Activated CD8-positive, alpha-beta memory T cell treated with anti-CD3 and anti-CD28 coated beads, Interleukin-2, amount 50 U/mL, for 24 hours (primary cell): ENCODE data around the gene TSPAN16.

Experiments used
- DNase-seq: peaks from one replicate; pipeline ENCODE4 v3.0.0-alpha.2; 2020; ENCODE audit errors: extremely low read depth

TSPAN16 gene

DNA sequence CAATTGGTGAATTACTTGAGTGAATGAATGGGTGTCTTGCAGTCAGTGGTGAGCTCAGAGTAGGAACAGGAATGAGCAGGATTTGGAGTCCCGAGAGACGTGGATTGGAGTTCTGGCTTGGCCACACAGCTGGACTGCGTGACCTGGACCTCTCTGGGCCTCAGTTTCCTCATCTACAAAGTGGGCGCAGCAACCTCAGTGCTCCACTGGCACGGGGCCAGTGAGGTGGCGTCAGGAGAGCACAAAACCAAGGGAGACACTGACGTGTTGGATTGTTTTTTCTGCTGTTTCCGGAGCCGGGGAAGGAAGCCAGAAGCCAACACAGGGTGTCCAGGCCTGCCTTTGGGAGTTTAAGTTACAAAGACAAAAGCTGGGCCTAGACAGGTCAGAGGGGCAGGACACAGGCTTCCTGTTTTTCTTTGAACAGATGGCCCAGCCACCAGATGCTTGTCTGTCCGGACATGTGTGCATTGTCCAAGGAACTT, 27.1 kb upstream of the TSPAN16 start:
- DNase-seq: no peak

GRCh38 chr19:11269408-11269807, 26.6 kb upstream of the TSPAN16 start:
- DNase-seq: no peak

DNA sequence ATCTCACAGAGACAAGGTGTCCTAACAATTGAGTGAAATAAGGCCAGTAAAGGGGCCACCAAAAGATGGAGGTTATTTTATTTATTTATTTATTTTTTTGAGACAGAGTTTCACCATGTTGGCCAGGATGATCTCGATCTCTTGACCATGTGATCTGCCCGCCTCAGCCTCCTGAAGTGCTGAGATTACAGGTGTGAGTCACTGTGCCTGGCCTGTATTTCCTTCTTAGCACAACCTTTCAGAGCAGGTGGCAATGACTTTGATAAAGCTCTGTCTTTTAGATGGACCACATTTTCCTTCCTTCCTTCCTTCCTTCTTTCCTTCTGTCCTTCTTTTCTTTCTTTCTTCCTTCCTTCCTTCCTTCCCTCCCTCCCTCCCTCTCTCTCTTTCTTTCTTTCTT, 22.7 kb upstream of the TSPAN16 start:
- DNase-seq: no peak

DNA sequence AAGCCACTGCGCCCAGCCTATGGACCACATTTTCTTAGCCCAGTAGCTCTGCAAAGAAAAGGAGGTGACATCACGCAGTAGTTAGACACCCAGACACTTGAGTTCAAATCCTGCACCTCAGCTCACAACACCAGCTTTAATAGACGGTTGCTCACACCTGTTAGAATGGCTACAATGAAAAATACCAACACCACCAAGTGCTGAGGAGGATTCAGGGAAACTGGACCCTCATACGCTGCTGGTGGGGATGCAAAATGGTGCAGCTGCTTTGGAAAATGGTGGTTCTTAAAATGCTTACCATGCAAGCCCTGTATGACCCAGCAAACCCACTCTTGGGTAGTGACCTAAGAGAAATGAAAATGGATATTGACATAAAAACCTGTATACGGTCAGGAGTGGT, 22.0 kb upstream of the TSPAN16 start:
- no peak for DNase-seq

- DNase-seq: no peak
These were observed 21.4 kb upstream of the TSPAN16 start for GRCh38 chr19:11274533-11275086.

DNA sequence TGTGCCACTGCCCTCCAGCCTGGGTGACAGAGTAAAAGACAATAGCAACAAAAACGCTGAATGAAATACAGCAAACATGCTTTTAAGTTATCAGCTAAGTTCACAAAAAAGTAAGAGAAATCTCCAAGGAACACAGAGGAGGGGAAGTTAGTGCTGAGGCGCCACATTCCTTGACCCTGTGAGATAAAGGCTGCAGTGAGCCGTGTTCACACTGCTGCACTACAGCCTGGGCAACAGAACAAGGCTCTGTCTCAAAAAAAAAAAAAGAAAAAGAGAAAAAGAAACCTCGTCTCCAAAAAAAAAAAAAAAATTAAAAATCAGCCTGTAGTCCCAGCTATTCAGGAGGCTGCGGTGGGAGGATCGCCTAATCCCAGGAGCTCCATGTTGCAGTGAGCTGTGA, 17.3 kb upstream of the TSPAN16 start:
- no peak for DNase-seq

DNA sequence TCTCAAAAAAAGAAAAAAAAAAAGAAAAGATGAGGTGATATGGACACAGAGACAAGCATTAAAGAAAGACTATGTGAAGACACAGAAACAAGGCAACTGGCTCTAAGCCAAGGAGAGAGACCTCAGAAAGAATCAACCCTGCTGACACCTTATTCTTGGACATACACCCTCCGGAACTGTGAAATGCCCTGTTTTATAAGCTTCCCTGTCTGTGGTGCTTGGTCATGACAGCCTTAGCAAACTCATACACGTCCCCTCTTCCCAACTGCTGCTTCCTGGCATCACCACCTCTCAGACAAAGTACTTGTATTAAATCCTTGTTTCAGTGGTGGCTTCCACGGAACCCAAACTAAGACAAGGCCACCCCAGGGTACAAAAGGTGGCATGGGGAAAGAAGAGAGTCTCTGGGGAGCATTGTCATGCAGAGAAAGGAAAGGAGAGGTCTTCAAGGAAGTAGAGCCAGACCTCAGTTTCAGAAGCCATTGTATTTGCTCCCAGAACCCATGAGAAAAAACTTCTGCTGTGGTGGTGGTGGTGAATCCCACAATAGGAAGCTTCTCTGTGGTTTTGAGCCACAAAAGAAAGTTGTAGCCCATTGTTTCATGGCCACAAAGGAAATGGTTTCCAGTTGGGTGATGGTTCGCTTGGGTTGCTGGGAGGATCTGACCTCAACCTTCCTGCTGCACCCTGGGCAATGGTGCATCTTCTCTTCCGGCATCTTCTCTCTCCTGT, 16.3 kb upstream of the TSPAN16 start:
- DNase-seq: no peak

DNA sequence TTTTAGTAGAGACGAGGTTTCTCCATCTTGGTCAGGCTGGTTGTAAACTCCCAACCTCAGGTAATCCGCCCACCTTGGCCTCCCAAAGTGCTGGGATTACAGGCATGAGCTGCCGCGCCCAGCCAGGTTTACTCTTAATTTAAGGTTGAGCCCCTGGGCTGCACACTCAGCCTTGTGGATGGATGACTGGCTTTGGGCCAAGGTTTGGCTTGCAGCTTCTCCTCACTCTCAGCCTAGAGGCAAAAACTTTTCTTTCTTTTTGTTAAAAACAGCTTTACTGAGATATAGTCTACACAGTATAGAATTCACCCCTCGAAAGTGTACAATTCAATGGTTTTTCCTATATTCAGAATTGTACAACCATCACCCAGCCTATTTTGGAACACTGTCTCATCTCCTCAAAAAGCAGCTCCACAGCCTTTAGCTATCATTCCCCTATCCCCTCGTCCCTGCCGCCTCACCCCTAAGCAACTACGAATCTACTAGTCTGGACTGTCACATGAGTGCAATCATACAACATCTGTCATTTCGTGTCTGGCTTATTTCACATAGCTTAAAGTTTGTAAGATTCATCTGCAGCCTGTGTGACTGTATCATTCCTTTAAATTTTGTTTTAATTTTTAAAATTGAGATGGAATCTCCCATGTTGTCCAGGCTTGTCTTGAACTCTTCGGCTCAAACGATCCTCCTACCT, 14.5 kb upstream of the TSPAN16 start:
- no peak for DNase-seq

GRCh38 chr19:11284515-11284914, 11.4 kb upstream of the TSPAN16 start:
- DNase-seq: no peak

DNA sequence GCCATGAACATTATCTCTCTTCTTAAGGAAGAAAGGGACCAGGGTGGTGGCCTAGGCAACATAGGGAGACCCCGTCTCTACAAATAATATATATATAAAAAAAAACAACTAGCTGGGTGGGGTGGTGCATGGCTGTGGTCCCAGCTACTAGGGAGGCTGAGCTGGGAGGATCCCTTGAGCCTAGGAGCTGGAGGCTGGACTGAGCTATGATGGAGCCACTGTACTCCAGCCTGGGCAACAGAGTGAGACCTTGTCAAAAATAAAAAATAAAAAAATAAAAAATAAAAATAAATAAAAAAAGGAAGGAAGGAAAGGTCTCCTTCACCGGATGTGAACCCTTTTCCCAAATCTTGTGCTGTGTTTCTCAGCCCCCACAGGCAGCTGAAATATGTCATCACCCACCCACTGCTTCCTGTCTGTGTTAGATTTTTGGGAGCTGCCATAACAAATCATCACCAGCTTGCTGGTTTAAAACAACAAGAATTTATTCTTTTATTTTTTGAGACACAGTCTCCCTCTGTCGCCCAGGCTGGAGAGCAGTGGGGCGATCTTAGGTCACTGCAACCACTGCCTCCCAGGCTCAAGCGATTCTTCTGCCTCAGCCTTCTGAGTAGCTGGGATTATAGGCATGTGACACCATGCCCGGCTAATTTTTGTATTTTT, 9.5 kb upstream of the TSPAN16 start:
- DNase-seq: no peak

GRCh38 chr19:11288349-11288748, 7.6 kb upstream of the TSPAN16 start:
- DNase-seq: no peak

DNA sequence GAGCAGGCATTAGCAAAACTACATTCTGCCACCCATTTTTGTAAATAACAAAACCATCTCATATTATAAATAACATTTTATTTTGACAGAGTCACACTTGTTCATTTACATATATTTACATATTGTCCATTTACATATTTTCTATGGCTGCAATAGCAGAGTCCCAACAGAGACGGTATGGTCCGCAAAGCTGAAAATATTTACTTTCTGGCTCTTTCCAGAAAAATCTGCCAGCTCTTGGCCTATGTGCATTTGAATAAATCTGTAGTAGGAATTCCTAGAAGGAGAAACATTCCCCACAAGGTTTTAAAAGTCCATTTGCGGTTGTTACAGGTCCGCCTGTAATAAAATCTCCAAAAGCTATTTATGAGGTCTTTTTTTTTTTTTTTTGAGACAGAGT, 5.7 kb upstream of the TSPAN16 start:
- no peak for DNase-seq

DNA sequence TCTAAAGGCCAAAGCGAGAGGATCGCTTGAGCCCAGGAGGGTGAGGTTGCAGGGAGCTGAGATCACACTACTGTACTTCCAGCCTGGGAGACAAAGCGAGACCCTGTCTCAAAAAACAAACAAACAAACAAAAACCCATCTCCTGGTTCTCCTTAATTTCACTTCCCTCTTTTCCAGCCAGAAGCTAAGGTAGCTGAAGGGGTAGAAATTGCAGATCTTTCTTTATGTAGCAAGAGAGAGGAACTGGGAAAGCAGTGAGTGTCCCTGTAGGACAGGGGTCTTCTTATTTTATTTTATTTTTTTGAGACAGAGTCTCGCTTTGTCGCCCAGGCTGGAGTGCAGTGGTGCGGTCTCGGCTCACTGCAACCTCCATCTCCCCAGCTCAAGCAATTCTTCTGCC, 4.5 kb upstream of the TSPAN16 start:
- DNase-seq: no peak

- DNase-seq: no peak
These were observed 4.0 kb upstream of the TSPAN16 start for GRCh38 chr19:11291991-11292390.

- peak; percentile 57 for DNase-seq
These were observed 2.2 kb upstream of the TSPAN16 start for GRCh38 chr19:11293433-11294389.

DNA sequence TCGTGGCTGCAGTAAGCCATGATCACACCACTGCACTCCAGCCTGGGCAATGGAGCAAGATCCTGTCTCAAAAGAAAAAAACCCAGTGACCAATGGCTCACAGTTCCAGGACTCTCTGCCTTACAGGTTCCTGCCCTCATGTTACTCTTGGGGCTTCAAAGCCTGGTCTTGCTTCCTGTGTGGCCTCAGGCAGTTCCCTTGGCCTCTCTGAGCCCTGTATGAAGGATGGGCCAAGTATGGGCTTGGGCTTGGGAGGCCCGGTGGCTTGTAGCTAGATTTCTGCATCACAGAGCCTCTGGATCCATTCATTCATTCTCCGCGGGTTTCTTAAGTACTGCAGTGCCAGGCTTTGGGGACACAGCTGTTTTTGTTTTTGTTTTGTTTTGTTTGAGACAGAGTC, 780 bp upstream of the TSPAN16 start:
- DNase-seq: no peak

- DNase-seq: no peak
These were observed 304 bp downstream of the TSPAN16 start for GRCh38 chr19:11296264-11296663.

DNA sequence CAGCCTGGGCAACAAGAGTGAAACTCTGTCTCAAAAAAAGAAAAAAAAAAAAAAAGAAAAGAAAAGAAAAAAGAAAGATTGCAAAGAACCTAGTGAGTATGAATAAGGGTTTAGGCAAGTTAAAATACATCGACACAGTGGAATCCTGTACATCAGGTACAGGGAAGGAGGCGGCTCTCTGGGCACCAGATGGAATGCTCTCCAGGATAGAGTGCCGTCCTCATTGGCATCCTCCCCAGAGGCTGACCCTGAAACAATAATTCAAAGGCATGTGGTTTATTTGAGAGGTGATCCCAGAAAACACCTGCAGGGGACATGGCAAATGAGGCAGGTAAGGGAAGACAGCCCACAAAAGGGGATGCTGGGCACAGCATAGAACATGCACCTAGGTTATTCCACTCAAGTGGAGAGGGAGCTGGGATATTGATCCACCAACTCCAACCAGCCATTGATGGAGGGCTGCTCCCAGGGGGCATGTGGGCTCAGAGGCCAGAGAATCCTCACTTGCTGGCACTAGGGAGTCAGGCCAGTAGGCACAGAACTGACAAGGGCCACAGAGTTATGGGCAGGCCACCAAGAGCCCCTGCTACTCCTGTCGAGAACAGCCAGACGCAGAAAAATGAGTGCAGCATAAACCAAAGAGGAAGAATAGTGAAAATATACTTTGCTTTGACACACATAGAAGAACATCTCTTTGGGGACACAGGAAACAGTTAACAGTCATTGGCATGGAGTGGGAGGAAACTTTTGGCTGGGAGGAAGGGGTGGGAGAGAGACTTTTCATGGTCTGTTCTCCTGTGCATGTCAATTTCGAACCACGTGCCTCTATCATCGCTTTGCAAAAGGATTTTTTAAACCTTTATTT, 4.2 kb downstream of the TSPAN16 start:
- no peak for DNase-seq

DNA sequence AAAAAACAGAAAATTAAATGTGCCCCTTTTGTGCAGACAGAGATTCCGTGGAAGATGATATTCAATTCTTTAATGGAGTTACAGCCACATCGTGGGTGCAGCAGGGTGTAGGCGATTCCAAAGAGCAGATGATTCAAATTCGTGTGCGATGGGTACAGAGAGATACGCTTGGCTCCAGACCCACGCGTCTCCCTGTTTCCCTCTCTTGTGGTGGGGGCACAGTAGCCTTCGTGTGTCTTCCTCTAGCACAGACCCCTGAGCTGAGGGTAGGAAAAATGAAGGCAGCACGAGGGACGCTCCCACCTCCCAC, 4.8 kb downstream of the TSPAN16 start:
- no peak for DNase-seq

DNA sequence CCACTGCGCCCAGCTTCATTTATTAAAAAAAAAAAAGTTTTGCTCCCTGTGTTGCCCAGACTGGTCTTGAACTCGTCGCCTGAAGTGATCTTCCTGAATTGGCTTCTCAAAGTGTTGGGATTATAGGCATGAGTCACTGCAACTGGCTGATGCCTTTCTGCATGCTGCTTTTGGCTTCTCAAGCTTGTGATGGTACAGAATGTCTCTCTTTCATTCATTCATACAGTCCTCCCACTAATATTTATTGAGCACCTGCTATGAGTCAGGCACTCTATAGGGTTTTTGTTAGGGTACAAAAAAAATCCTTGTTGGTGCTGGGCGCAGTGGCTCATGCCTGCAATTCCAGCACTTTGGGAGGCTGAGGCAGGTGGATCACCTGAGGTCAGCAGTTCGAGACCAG, 9.0 kb downstream of the TSPAN16 start:
- no peak for DNase-seq

DNA sequence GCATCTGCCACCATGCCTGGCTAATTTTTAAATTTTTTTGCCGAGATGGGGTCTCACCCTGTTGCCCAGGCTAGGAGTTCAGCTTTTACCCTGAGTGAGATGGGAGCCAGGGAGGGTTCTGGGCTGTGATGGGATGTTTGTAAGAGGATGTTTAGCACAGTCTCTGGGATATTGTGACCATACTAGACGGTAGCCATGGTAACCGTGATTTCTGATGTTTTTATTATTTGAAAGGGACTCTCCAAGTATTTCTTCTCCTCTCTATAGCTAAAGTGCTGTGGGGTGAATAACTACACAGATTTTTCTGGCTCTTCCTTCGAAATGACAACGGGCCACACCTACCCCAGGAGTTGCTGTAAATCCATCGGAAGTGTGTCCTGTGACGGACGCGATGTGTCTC, 10.4 kb downstream of the TSPAN16 start:
- no peak for DNase-seq
